ENCODE measurements around the gene STK35.

DNA sequence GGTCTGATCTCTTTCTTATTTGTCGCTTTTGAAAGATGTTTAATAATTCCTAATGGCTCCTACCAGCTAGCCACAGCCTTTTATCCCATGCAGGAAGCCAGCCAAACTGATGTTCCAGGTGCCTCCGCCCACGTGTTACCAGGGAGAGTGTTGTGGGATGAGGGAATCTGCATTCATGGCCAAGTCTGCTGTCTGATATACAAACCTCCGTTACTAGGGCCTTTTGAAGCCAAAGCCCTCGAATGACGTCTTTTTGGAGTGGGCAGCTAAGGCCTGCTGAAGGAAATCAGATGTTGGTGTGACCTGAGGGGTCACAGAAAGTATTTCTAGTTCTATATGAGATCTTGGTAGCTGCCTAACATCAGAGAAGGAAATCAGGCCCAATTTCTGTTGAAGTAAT, 21.3 kb downstream of the STK35 start:
- TF ChIP-seq, protein P1, sequence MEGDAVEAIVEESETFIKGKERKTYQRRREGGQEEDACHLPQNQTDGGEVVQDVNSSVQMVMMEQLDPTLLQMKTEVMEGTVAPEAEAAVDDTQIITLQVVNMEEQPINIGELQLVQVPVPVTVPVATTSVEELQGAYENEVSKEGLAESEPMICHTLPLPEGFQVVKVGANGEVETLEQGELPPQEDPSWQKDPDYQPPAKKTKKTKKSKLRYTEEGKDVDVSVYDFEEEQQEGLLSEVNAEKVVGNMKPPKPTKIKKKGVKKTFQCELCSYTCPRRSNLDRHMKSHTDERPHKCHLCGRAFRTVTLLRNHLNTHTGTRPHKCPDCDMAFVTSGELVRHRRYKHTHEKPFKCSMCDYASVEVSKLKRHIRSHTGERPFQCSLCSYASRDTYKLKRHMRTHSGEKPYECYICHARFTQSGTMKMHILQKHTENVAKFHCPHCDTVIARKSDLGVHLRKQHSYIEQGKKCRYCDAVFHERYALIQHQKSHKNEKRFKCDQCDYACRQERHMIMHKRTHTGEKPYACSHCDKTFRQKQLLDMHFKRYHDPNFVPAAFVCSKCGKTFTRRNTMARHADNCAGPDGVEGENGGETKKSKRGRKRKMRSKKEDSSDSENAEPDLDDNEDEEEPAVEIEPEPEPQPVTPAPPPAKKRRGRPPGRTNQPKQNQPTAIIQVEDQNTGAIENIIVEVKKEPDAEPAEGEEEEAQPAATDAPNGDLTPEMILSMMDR (IDR thresholded peaks at IDR 0.05; ENCODE audit: poor library complexity), result no peak
- no peak for TF ChIP-seq EZH2phosphoT487 (IDR thresholded peaks at IDR 0.05; ENCODE audit: low read depth, severe bottlenecking, unreplicated experiment)
